Neural progenitor cell (in vitro differentiated cells): ENCODE measurements around the gene ZNF512B.

ENCODE experiments used
- EZH2 ChIP-seq: fragments of 200-600 bp; sonication (generic); IDR thresholded peaks from 2 replicates; pipeline ENCODE4 v1.6.1; 2017; ENCODE audit warnings: antibody characterized with exemption, mild to moderate bottlenecking, moderate library complexity
- EZH2phosphoT487 ChIP-seq: fragments of 200-600 bp; sonication (generic); IDR thresholded peaks from 2 replicates; pipeline ENCODE4 v1.6.1; 2017; ENCODE audit warnings: antibody characterized with exemption
- TF ChIP-seq, protein P1 (sequence below): fragments of 200-600 bp; sonication (generic); IDR thresholded peaks from 2 replicates; pipeline ENCODE4 v1.5.1; 2017; ENCODE audit warnings: antibody characterized with exemption, mild to moderate bottlenecking

GRCh38 chr20:63966944-63967322, 2.8 kb downstream of the ZNF512B start:
- TF ChIP-seq, protein P1, sequence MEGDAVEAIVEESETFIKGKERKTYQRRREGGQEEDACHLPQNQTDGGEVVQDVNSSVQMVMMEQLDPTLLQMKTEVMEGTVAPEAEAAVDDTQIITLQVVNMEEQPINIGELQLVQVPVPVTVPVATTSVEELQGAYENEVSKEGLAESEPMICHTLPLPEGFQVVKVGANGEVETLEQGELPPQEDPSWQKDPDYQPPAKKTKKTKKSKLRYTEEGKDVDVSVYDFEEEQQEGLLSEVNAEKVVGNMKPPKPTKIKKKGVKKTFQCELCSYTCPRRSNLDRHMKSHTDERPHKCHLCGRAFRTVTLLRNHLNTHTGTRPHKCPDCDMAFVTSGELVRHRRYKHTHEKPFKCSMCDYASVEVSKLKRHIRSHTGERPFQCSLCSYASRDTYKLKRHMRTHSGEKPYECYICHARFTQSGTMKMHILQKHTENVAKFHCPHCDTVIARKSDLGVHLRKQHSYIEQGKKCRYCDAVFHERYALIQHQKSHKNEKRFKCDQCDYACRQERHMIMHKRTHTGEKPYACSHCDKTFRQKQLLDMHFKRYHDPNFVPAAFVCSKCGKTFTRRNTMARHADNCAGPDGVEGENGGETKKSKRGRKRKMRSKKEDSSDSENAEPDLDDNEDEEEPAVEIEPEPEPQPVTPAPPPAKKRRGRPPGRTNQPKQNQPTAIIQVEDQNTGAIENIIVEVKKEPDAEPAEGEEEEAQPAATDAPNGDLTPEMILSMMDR, result no peak
- TF ChIP-seq EZH2 (no peak), EZH2phosphoT487 (no peak)
